ENCODE measurements around the gene MYO16.

The MYO16 gene

DNA sequence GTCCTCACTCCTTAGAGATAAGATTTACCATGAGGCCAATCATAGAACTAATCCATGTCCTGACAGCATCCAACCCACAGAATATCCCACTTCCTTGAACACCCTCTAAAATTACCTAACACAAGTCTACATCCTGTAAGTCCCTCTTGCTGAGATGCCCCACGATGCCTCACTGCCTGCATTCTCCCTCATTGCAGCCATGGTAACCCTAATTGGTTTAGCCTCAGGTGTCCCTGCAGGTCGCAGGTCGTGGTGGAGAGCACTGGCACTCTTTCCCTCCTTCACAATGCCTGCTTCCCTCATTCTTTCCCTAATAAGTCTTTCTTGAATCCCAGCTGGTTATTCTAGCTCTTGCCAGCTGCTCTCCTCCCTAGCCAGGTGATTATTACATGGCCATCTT is 35.3 kb upstream of the MYO16 start:
- Histone ChIP-seq H3K9me2 (replicated peaks; ENCODE audit: insufficient read depth, low read length) (no peaks in the 10 kb centered on the region), H3K27me3 (ENCODE audit: low read length) (no peaks in the 10 kb centered on the region), H3F3A (ENCODE audit: insufficient read depth) (no peaks in the 10 kb centered on the region), H2AFZ (ENCODE audit: low read depth, low read length, severe bottlenecking) (no peak overlapping the region), H3K9me3 (ENCODE audit: insufficient read depth, low read length) (no peaks in the 10 kb centered on the region), H3K79me2 (ENCODE audit: insufficient read depth, low read length) (no peaks in the 10 kb centered on the region), H3K9ac (ENCODE audit: low read length) (no peak overlapping the region), H4K20me1 (ENCODE audit: low read depth, low read length) (no peaks in the 10 kb centered on the region), H3K4me2 (ENCODE audit: low read depth, low read length, poor library complexity, severe bottlenecking) (no peak overlapping the region), H3K27ac (ENCODE audit: low read depth, low read length) (no peak overlapping the region), H3K4me3 (ENCODE audit: insufficient read depth, low read length, poor library complexity, severe bottlenecking) (no peak overlapping the region), H3K36me3 (ENCODE audit: low read length) (no peaks in the 10 kb centered on the region)
- TF ChIP-seq, protein P1, sequence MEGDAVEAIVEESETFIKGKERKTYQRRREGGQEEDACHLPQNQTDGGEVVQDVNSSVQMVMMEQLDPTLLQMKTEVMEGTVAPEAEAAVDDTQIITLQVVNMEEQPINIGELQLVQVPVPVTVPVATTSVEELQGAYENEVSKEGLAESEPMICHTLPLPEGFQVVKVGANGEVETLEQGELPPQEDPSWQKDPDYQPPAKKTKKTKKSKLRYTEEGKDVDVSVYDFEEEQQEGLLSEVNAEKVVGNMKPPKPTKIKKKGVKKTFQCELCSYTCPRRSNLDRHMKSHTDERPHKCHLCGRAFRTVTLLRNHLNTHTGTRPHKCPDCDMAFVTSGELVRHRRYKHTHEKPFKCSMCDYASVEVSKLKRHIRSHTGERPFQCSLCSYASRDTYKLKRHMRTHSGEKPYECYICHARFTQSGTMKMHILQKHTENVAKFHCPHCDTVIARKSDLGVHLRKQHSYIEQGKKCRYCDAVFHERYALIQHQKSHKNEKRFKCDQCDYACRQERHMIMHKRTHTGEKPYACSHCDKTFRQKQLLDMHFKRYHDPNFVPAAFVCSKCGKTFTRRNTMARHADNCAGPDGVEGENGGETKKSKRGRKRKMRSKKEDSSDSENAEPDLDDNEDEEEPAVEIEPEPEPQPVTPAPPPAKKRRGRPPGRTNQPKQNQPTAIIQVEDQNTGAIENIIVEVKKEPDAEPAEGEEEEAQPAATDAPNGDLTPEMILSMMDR (IDR thresholded peaks at IDR 0.05; ENCODE audit: insufficient read depth, low read length, poor library complexity, severe bottlenecking): no peak
- no peak for TF ChIP-seq EZH2phosphoT487 (conservative IDR thresholded peaks at IDR 0.05; ENCODE audit: low read length)

DNA sequence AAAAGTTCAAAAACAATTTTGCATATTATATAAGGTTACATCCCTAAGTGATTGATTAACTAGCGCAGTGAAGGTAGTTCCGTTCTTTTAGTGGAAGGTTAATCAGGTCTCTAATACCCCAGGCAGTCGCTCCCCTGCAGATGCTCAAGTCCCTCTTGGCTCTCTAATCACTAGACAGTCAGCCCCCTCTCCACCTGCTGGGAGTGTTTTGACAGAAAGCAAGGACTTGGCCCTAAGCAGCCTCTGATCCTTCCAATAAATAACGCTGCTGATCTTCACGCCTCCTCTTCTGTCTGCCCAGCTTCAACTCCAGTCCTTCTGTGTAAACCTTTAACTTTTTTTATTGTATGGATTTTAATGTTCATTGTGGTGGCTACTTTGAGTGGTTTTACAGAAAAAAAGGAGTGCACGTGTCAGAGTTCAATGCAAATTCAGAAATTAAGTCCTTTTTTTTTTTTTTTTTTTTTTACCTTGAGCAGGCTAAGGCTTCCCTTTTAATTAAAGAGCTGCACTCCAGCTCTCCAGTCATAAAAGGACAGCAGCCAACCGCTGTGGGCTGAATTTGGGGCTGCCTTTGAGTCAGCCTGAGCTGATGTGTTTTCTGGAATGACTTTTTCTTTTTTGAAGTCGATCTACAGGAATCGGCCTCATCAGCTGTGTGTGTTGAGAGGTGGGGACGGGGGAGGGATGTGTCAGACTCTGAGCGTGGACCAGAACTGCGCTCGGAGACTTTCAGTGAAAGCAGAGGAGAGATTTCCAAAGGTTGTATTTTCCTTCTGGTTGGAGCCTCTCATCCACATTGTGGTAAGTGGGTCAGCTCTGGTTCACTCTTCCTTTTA is 33.8 kb upstream of the MYO16 start:
- H4K20me1 ChIP-seq (ENCODE audit: low read depth, low read length): no peaks in the 10 kb centered on the region
- H3K79me2 ChIP-seq (ENCODE audit: insufficient read depth, low read length): no peaks in the 10 kb centered on the region
- H3K4me2 ChIP-seq (ENCODE audit: low read depth, low read length, poor library complexity, severe bottlenecking): no peak overlapping the region
- H3K36me3 ChIP-seq (ENCODE audit: low read length): no peaks in the 10 kb centered on the region
- H3F3A ChIP-seq (ENCODE audit: insufficient read depth): no peaks in the 10 kb centered on the region
- TF ChIP-seq, protein P1 (IDR thresholded peaks at IDR 0.05; ENCODE audit: insufficient read depth, low read length, poor library complexity, severe bottlenecking): no peak
- no peak for TF ChIP-seq EZH2phosphoT487 (conservative IDR thresholded peaks at IDR 0.05; ENCODE audit: low read length)
- H3K9ac ChIP-seq (ENCODE audit: low read length): no peak overlapping the region
- no peak overlapping the region for H3K27ac ChIP-seq (ENCODE audit: low read depth, low read length)
- H3K9me3 ChIP-seq (ENCODE audit: insufficient read depth, low read length): no peaks in the 10 kb centered on the region
- H2AFZ ChIP-seq (ENCODE audit: low read depth, low read length, severe bottlenecking): no peak overlapping the region
- no peak overlapping the region for H3K4me3 ChIP-seq (ENCODE audit: insufficient read depth, low read length, poor library complexity, severe bottlenecking)
- no peaks in the 10 kb centered on the region for H3K27me3 ChIP-seq (ENCODE audit: low read length)
- H3K9me2 ChIP-seq (replicated peaks; ENCODE audit: insufficient read depth, low read length): no peaks in the 10 kb centered on the region

GRCh38 chr13:108597943-108598342 is 31.5 kb upstream of the MYO16 start:
- Histone ChIP-seq H3K27ac (ENCODE audit: low read depth, low read length) (no peak overlapping the region), H3K4me2 (ENCODE audit: low read depth, low read length, poor library complexity, severe bottlenecking) (no peak overlapping the region), H3K4me3 (ENCODE audit: insufficient read depth, low read length, poor library complexity, severe bottlenecking) (no peak overlapping the region), H3F3A (ENCODE audit: insufficient read depth) (no peaks in the 10 kb centered on the region), H3K9me2 (replicated peaks; ENCODE audit: insufficient read depth, low read length) (no peaks in the 10 kb centered on the region), H3K9me3 (ENCODE audit: insufficient read depth, low read length) (no peaks in the 10 kb centered on the region), H4K20me1 (ENCODE audit: low read depth, low read length) (no peaks in the 10 kb centered on the region), H3K79me2 (ENCODE audit: insufficient read depth, low read length) (no peaks in the 10 kb centered on the region), H3K27me3 (ENCODE audit: low read length) (no peaks in the 10 kb centered on the region), H3K9ac (ENCODE audit: low read length) (no peak overlapping the region), H3K36me3 (ENCODE audit: low read length) (no peaks in the 10 kb centered on the region), H2AFZ (ENCODE audit: low read depth, low read length, severe bottlenecking) (no peak overlapping the region)
- TF ChIP-seq EZH2phosphoT487 (conservative IDR thresholded peaks at IDR 0.05; ENCODE audit: low read length): no peak
- TF ChIP-seq, protein P1 (IDR thresholded peaks at IDR 0.05; ENCODE audit: insufficient read depth, low read length, poor library complexity, severe bottlenecking): no peak
